Upper lobe of left lung (tissue), 6 donors: ENCODE data around the gene PLEKHA1. TPM values are rescaled to one million over a fixed set of nuclear protein-coding genes. Genes with fewer than 3 reads are reported as not detected.

ENCODE experiments used
- ATAC-seq, 2 donors: fragments of 200-7000 bp; cut with Tn5 transposase; one replicate each; pipeline ENCODE4 v1.9.1; 2022; ENCODE audit warnings: mild to moderate bottlenecking in 2 of 2, moderate library complexity in 2 of 2; ENCODE audit not compliant: low FRiP score in 2 of 2
- DNase-seq, 2 donors: peaks; one replicate each; pipeline ENCODE4 v3.0.0-alpha.2; 2019 to 2020
- H3K27ac ChIP-seq, 4 donors: fragments of 200-600 bp; sonication (generic); one replicate each; pipeline ENCODE4 v1.5.1; 2016 to 2019
- H3K27me3 ChIP-seq, 4 donors: fragments of 200-600 bp; sonication (generic); one replicate each; pipeline ENCODE4 v1.5.1; 2017 to 2019
- H3K36me3 ChIP-seq, 4 donors: fragments of 200-600 bp; sonication (generic); one replicate each; pipeline ENCODE4 v1.5.1; 2016 to 2019
- H3K4me1 ChIP-seq, 4 donors: fragments of 200-600 bp; sonication (generic); one replicate each; pipeline ENCODE4 v1.5.1; 2018 to 2019
- H3K4me3 ChIP-seq, 4 donors: fragments of 200-600 bp; sonication (generic); one replicate each; pipeline ENCODE4 v1.5.1; 2017 to 2019; ENCODE audit warnings: mild to moderate bottlenecking in 2 of 4, moderate library complexity in 1 of 4
- H3K9me3 ChIP-seq, 4 donors: fragments of 200-600 bp; sonication (generic); one replicate each; pipeline ENCODE4 v1.5.1; 2018 to 2019
- CTCF ChIP-seq, 6 experiments: fragments of 450-650 bp in 4 of 6; fragments of 200-600 bp in 2 of 6; sonication (generic) in 2 of 6; IDR thresholded peaks; one replicate each; pipeline ENCODE4 v1.5.1; 2016 to 2019; ENCODE audit warnings: antibody characterized with exemption in 6 of 6
- EP300 ChIP-seq, 4 donors: sonication (generic); formaldehyde crosslinking; IDR thresholded peaks; one replicate each; pipeline ENCODE4 v1.5.1; 2017; ENCODE audit warnings: antibody characterized with exemption in 4 of 4, control low read depth in 2 of 4
- POLR2A ChIP-seq, 4 donors: fragments of 450-650 bp; IDR thresholded peaks; one replicate each; pipeline ENCODE4 v1.5.1; 2016 to 2017; ENCODE audit warnings: antibody characterized with exemption in 4 of 4, mild to moderate bottlenecking in 2 of 4
- POLR2AphosphoS5 ChIP-seq, 2 donors: sonication (generic); formaldehyde crosslinking; IDR thresholded peaks; one replicate each; pipeline ENCODE4 v1.5.1; 2017; ENCODE audit warnings: antibody characterized with exemption in 2 of 2
- WGBS, 2 donors: methylation state at CpG; one replicate each; pipeline ENCODE4 v1.1.5; 2017 to 2018; 5-methylcytosine and 5-hydroxymethylcytosine counted together
- total RNA-seq, 6 donors: library from RNA; depleted of rRNA in 4 of 6; stranded (reverse); fragments of >200 nt in 4 of 6; gene quantifications; one replicate each; pipeline versions ENCODE4 v1.1.0 to v1.2.1, GENCODE V29; 2016 to 2021
- donor health status: DM: no; HTN: no; CAD: no; lungs with moderate emphysema.
- donor health status: DM: no; HTN: yes; CAD: no; lungs with severe emphysema.

Gene PLEKHA1
- total RNA-seq, 6 donors from 2014 or later, result 29.5 to 78.4 (median 43.7) TPM

GRCh38 chr10:122375679-122376160 lies 1.2 kb downstream of the PLEKHA1 start:
- peaks cover 11 to 37% (median 30%) of the 10 kb centered on the region in 4 donors for H3K4me1 ChIP-seq
- 1 to 5% methylated on average over 7 of the region's 7 CpGs for WGBS, 2 donors
- no peak for TF ChIP-seq EP300 (IDR thresholded peaks at IDR 0.05)
- TF ChIP-seq POLR2A (IDR thresholded peaks at IDR 0.05), result no peak
- H3K9me3 ChIP-seq, result no peaks in the 10 kb centered on the region
- H3K27me3 ChIP-seq, result no peaks in the 10 kb centered on the region
- ATAC-seq (no peak), DNase-seq (no peak)
- H3K27ac ChIP-seq, result peak overlapping the region; percentile 93 to 99 (median 96)
- peak overlapping the region; percentile 75 to 94 (median 90) for H3K4me3 ChIP-seq
- no peaks in the 10 kb centered on the region for H3K36me3 ChIP-seq

GRCh38 chr10:122376364-122376961 lies 2.0 kb downstream of the PLEKHA1 start:
- Histone ChIP-seq H3K9me3 (no peaks in the 10 kb centered on the region), H3K27me3 (no peaks in the 10 kb centered on the region), H3K27ac (peak overlapping the region in 3 of 4 donors; percentile 95 to 99 (median 97)), H3K4me1 (peaks cover 11 to 37% (median 32%) of the 10 kb centered on the region in 4 donors), H3K36me3 (no peaks in the 10 kb centered on the region), H3K4me3 (peak overlapping the region in 3 of 4 donors; percentile 75 to 94 (median 94))
- DNase-seq (peak in 1 of 2 donors; percentile 54), ATAC-seq (no peak)
- no peak for TF ChIP-seq CTCF (IDR thresholded peaks at IDR 0.05)
- no peak for TF ChIP-seq POLR2A (IDR thresholded peaks at IDR 0.05)
- TF ChIP-seq EP300 (IDR thresholded peaks at IDR 0.05), result no peak
- TF ChIP-seq POLR2AphosphoS5 (IDR thresholded peaks at IDR 0.05), result no peak
- WGBS, 2 donors, result 64 to 65% methylated on average over 11 of the region's 11 CpGs

- ATAC-seq (no peak), DNase-seq (no peak)
- Histone ChIP-seq H3K4me1 (peaks cover 11 to 27% (median 21%) of the 10 kb centered on the region in 4 donors), H3K27ac (no peak overlapping the region), H3K27me3 (no peaks in the 10 kb centered on the region), H3K36me3 (no peaks in the 10 kb centered on the region), H3K4me3 (no peak overlapping the region), H3K9me3 (no peaks in the 10 kb centered on the region)
- WGBS, 2 donors, result 92 to 94% methylated on average over 5 of the region's 5 CpGs
- TF ChIP-seq EP300 (IDR thresholded peaks at IDR 0.05), result no peak
- TF ChIP-seq POLR2A (IDR thresholded peaks at IDR 0.05), result no peak
- TF ChIP-seq CTCF (IDR thresholded peaks at IDR 0.05), result no peak
- no peak for TF ChIP-seq POLR2AphosphoS5 (IDR thresholded peaks at IDR 0.05)
Measured at GRCh38 chr10:122379041-122379440, 4.5 kb downstream of the PLEKHA1 start.

GRCh38 chr10:122379537-122379936 lies 5.0 kb downstream of the PLEKHA1 start:
- Histone ChIP-seq H3K36me3 (no peaks in the 10 kb centered on the region), H3K4me3 (no peak overlapping the region), H3K9me3 (no peaks in the 10 kb centered on the region), H3K27me3 (no peaks in the 10 kb centered on the region), H3K27ac (no peak overlapping the region), H3K4me1 (peaks cover 11 to 26% (median 20%) of the 10 kb centered on the region in 4 donors)
- TF ChIP-seq CTCF (IDR thresholded peaks at IDR 0.05) (no peak), EP300 (IDR thresholded peaks at IDR 0.05) (no peak), POLR2AphosphoS5 (IDR thresholded peaks at IDR 0.05) (no peak), POLR2A (IDR thresholded peaks at IDR 0.05) (no peak)
- WGBS, 2 donors, result 83 to 85% methylated on average over 2 of the region's 2 CpGs
- ATAC-seq, result no peak
- no peak for DNase-seq

GRCh38 chr10:122380703-122381102 lies 6.2 kb downstream of the PLEKHA1 start:
- Histone ChIP-seq H3K4me3 (no peak overlapping the region), H3K36me3 (no peaks in the 10 kb centered on the region), H3K27me3 (no peaks in the 10 kb centered on the region), H3K4me1 (peaks cover 11 to 23% (median 20%) of the 10 kb centered on the region in 4 donors), H3K9me3 (no peaks in the 10 kb centered on the region), H3K27ac (no peak overlapping the region)
- DNase-seq (no peak), ATAC-seq (no peak)
- no peak for TF ChIP-seq POLR2AphosphoS5 (IDR thresholded peaks at IDR 0.05)
- TF ChIP-seq POLR2A (IDR thresholded peaks at IDR 0.05), result no peak
- no peak for TF ChIP-seq CTCF (IDR thresholded peaks at IDR 0.05)
- no peak for TF ChIP-seq EP300 (IDR thresholded peaks at IDR 0.05)
- WGBS, 2 donors, result 67 to 86% methylated on average over 4 of the region's 4 CpGs
